Left kidney (tissue), 2 donors: ENCODE measurements around the gene PGAP3. TPM values are rescaled to one million over a fixed set of nuclear protein-coding genes. Genes with fewer than 3 reads are reported as not detected.
A peak's percentile ranks its signal among the peaks of the same experiment; 100 is the strongest.
"Not testable (repeated sequence)": the region's sequence is repeated elsewhere in the genome, so short reads cannot be mapped to it uniquely, and the experiment has no call there.

ENCODE experiments used
- DNase-seq: peaks from one replicate; pipeline ENCODE4 v3.0.0-alpha.2; 2013
- polyA plus RNA-seq: library from polyadenylated mRNA; unstranded; fragments of 120-200 nt; gene quantifications from one replicate; pipeline ENCODE4 v1.2.1, GENCODE V29; 2013; ENCODE audit not compliant: insufficient read length

Gene PGAP3
- polyA plus RNA-seq, 1 donor, result 38.1 TPM

DNA sequence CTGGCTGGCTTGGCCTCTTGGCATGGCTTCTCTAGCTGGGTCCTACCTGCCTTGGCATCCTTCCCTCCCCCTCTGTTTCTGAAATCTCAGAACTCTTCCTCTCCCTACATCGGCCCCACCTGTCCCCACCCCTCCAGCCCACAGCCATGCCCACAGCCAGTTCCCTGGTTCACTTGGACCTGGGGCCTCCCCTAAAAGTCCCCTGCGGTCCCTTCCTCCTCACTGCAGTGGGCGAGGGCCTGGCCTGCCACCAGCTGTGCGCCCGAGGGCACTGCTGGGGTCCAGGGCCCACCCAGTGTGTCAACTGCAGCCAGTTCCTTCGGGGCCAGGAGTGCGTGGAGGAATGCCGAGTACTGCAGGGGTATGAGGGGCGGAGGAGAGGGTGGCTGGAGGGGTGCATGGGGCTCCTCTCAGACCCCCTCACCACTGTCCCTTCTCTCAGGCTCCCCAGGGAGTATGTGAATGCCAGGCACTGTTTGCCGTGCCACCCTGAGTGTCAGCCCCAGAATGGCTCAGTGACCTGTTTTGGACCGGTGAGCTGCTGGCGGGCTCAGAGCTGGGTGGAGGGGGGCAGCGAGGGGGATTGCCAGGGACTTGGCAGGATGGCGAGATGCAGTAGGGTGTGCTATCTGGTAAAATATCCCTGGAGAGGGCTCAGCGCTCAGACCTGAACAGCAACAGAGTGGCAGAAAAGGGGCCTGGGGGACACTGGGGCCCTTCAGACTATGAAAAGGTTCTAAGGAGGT lies 28.4 kb upstream of the PGAP3 start:
- DNase-seq, result no peak

- DNase-seq, result no peak
Observed at GRCh38 chr17:39715375-39716072, 27.7 kb upstream of the PGAP3 start.

DNA sequence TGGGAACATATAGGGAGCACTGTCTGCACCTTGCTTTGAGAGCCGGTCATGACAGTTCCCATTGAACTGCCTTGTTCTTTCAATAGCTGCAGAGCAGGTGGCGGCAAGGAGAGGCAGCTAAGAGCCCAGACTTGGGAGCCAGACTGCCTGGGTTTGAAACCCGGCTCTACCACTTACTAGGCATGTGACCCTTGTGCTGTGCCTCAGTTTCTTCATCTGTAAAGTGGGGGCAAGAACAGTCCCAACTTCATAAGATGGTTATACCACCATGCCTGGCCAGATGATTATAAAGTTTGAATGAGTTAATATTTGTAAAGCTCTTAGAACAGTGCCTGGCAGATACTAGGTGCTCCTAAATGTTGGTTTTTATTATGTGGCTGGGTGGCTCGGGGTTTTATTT lies 26.4 kb upstream of the PGAP3 start:
- no peak for DNase-seq

DNA sequence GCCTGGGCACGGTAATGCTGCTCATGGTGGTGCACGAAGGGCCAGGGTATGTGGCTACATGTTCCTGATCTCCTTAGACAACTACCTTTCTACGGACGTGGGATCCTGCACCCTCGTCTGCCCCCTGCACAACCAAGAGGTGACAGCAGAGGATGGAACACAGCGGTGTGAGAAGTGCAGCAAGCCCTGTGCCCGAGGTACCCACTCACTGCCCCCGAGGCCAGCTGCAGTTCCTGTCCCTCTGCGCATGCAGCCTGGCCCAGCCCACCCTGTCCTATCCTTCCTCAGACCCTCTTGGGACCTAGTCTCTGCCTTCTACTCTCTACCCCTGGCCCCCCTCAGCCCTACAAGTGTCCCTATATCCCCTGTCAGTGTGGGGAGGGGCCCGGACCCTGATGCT lies 24.0 kb upstream of the PGAP3 start:
- DNase-seq, result no peak

DNA sequence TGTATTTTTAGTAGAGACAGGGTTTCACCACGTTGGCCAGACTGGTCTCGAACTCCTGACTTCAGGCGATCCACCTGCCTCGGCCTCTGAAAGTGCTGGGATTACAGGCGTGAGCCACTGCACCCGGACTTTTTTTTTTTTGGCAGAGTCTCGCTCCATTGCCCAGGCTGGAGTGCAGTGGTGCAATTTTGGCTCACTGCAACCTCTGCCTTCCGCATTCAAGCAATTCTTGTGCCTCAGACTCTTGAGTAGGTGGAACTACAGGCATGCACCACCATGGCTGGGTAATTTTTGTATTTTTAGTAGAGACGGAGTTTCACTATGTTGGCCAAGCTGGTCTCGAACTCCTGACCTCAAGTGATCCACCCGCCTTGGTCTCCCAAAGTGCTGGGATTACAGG lies 23.2 kb upstream of the PGAP3 start:
- not testable (repeated sequence) for DNase-seq

GRCh38 chr17:39709998-39710964 lies 22.4 kb upstream of the PGAP3 start:
- DNase-seq, result no peak

GRCh38 chr17:39709319-39709997 lies 21.6 kb upstream of the PGAP3 start:
- no peak for DNase-seq

GRCh38 chr17:39706921-39707337 lies 19.1 kb upstream of the PGAP3 start:
- DNase-seq, result no peak

GRCh38 chr17:39706383-39706782 lies 18.5 kb upstream of the PGAP3 start:
- no peak for DNase-seq

GRCh38 chr17:39705786-39706348 lies 18.0 kb upstream of the PGAP3 start:
- peak; percentile 54 for DNase-seq

DNA sequence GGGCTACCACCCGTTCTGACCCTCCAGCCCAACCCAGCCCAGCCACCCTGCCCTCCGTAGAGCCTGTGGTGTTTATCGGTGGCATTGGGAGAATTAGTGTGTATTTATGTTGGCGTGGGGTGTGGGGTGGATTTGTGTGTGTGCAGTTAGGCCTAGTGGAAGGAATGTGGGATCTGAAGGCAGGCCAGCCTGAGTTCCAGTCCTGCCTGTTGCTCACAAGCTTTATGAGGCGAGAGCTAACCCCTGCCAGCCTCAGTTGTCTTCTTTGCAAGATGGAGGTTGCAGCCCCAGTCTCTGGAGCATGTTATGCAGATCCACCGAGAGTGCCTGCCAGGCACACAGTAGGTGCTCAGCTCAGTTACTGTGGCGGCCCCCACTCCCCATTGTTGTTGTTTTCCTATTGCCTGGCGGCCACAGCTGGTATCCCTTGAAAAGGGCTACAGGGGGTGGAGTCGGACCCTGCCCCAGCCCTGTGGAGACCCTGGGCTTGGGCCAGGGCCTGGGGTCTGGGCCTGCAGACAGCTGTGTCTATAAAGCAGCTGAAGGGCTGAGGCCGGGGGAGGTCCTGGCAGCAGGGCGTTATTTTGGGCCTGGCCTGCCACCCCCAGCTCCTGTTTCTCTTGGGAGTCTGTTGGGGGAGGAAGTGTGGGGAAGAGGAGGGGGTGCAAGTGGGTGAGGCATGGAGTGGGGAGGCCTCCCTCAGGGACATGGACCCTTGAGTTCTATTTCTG lies 17.1 kb upstream of the PGAP3 start:
- DNase-seq, result no peak

DNA sequence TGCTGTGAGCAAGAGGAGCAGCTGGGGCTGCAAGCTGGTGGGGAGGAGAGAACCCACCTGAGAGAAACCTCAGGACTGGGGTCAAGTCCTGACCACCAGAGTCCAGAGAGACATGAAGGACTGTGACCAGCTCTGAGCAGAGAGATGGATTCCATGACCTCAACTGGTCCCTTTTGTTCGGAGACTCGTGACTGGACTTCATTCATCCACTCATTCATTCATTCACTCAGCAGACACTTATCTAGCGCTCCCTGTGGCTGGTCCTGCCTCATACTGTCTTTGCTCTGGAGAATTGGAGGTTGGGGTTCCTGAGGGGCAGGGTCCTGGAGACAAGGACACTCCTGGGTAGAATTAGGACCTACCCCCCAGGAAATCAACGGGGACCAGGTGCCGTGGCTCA lies 16.1 kb upstream of the PGAP3 start:
- no peak for DNase-seq

- DNase-seq, result no peak
Observed at GRCh38 chr17:39702901-39703893, 15.3 kb upstream of the PGAP3 start.

- no peak for DNase-seq
Observed at GRCh38 chr17:39701784-39702422, 14.0 kb upstream of the PGAP3 start.

DNA sequence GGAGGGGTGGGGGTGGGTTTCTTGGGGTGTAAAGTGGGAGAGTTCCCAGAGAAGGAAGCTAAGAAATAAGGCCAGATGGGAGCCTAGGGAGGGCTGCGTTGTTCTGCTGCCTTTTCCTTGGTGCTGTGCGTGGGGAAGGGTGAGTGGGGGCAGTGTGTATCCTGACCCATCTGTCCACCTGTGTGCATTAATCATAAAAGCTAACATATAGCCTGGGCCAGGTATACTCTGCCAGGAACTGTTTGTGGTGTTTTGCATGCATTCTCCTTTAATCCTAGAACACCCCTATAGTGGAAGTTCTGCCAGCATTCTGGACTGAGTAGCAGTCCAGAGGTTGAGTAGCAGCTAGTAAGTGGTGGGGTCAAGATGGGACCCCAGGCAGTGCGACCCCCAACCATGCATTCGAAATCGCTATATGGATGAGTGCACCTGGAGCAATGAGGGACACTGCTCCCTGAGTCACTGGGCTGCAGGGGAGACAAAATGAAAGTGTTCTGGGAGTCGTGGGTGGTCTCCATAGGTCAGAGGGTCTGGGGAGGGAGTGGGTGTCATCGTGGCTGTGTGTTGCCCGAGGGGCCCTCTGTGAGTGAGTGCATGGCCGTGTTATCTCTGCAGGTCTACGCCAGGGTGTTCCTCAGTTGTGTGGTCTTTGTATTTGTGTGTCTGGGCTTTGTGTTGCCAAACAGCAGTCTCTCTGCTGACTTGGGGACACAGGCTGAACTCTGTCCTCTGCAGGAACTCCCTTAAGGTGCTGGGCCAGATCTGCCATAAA lies 13.3 kb upstream of the PGAP3 start:
- DNase-seq, result no peak

- DNase-seq, result peak; percentile 76
Observed at GRCh38 chr17:39700148-39700987, 12.5 kb upstream of the PGAP3 start.

- peak; percentile 84 for DNase-seq
Observed at GRCh38 chr17:39699818-39700147, 11.9 kb upstream of the PGAP3 start, which contains the start of gene ERBB2. Gene ERBB2, plus strand, starts transcription at chr17:39700064. Its CDS starts 175 bp downstream, at chr17:39700239.
